H1 (cell line): Measurements from ENCODE around the gene GPR150. TPM values are rescaled to one million over a fixed set of nuclear protein-coding genes. Genes with fewer than 3 reads are reported as not detected.

ENCODE experiments used
- CTCF ChIA-PET: fragments of 300-600 bp; sonication (Branson Sonifier 250); formaldehyde crosslinking; loops from one replicate; lab custom pipeline; 2021; ENCODE audit not compliant: partially characterized antibody; lab: Charles Lee
- POLR2A ChIA-PET: fragments of 300-600 bp; sonication (Branson Sonifier 250); formaldehyde crosslinking; loops from one replicate; lab custom pipeline; 2021; ENCODE audit warnings: inconsistent platforms; ENCODE audit not compliant: partially characterized antibody; lab: Charles Lee
- DNase-seq, 2 experiments: peaks; one replicate each; pipeline versions ENCODE4 v3.0.0 to v3.0.0-alpha.2; 2010 to 2022; ENCODE audit warnings: low spot score in 2 of 2, low read depth in 1 of 2, mixed read lengths in 1 of 2
- FAIRE-seq: peaks from 2 replicates; lab custom pipeline; 2011; peaks lifted over from hg19 to GRCh38; lab: Jason Lieb, UNC
- H2AFZ ChIP-seq: 2 replicates; pipeline ENCODE4 v1.8.1; 2012; ENCODE audit warnings: low read length, inconsistent platforms
- H2AK5ac ChIP-seq: 2 replicates; pipeline ENCODE4 v1.6.1; 2013; ENCODE audit warnings: low read depth, low read length
- H2BK120ac ChIP-seq: replicated peaks from 2 replicates; pipeline ENCODE3; 2013; ENCODE audit warnings: low read depth, low read length, inconsistent platforms
- H2BK12ac ChIP-seq: 2 replicates; pipeline ENCODE4 v1.6.1; 2013; ENCODE audit warnings: low read depth, low read length
- H2BK15ac ChIP-seq: 2 replicates; pipeline ENCODE4 v1.6.1; 2013; ENCODE audit warnings: low read length
- H2BK20ac ChIP-seq: 2 replicates; pipeline ENCODE4 v1.6.1; 2013; ENCODE audit warnings: low read length
- H2BK5ac ChIP-seq: 2 replicates; pipeline ENCODE4 v1.6.1; 2013; ENCODE audit warnings: low read depth, low read length
- H3K14ac ChIP-seq: 2 replicates; pipeline ENCODE4 v1.6.1; 2013; ENCODE audit warnings: inconsistent platforms; ENCODE audit not compliant: insufficient read length
- H3K18ac ChIP-seq: 2 replicates; pipeline ENCODE4 v1.6.1; 2013; ENCODE audit warnings: low read length; ENCODE audit errors: extremely low read depth
- H3K23ac ChIP-seq: 2 replicates; pipeline ENCODE4 v1.6.1; 2013; ENCODE audit warnings: inconsistent platforms; ENCODE audit not compliant: insufficient read length
- H3K23me2 ChIP-seq: 2 replicates; pipeline ENCODE4 v1.6.1; 2013; ENCODE audit warnings: low read depth, low read length
- H3K27ac ChIP-seq: 2 replicates; pipeline ENCODE4 v1.6.1; 2011; ENCODE audit warnings: low read depth, low read length, inconsistent platforms
- H3K27me3 ChIP-seq, 4 experiments: replicated peaks in 1 of 4; 1 replicate in 1 of 4; 2 replicates in 3 of 4; pipeline versions ENCODE4 v1.6.1 to v1.8.1; 2011 to 2013; ENCODE audit warnings: low read length in 3 of 4, mild to moderate bottlenecking in 3 of 4, inconsistent platforms in 2 of 4, mixed read lengths in 2 of 4, moderate library complexity in 1 of 4; ENCODE audit not compliant: control insufficient read depth in 3 of 4, insufficient read depth in 3 of 4; ENCODE audit errors: extremely low read depth in 1 of 4
- H3K36me3 ChIP-seq, 4 experiments: 2 replicates each; pipeline versions ENCODE4 v1.6.1 to v1.8.1; 2011 to 2013; ENCODE audit warnings: mild to moderate bottlenecking in 4 of 4, low read length in 3 of 4, moderate library complexity in 2 of 4, control low read depth in 1 of 4, inconsistent platforms in 1 of 4; ENCODE audit not compliant: insufficient read depth in 4 of 4, control insufficient read depth in 2 of 4
- H3K4ac ChIP-seq: replicated peaks from 2 replicates; pipeline ENCODE3; 2013; ENCODE audit warnings: low read length, low read depth, mixed read lengths, inconsistent platforms; ENCODE audit not compliant: insufficient read length
- H3K4me1 ChIP-seq, 4 experiments: replicated peaks in 1 of 4; 1 replicate in 1 of 4; 2 replicates in 3 of 4; pipeline versions ENCODE4 v1.6.1 to v1.8.1; 2011 to 2013; ENCODE audit warnings: low read length in 3 of 4, inconsistent platforms in 2 of 4, mixed read lengths in 1 of 4; ENCODE audit not compliant: insufficient read depth in 4 of 4, control insufficient read depth in 3 of 4
- H3K4me2 ChIP-seq, 2 experiments: 2 replicates each; pipeline versions ENCODE4 v1.6.1 to v1.8.1; 2011 to 2013; ENCODE audit warnings: low read depth in 2 of 2, low read length in 2 of 2, control low read depth in 1 of 2, inconsistent platforms in 1 of 2, mild to moderate bottlenecking in 1 of 2; ENCODE audit not compliant: insufficient read depth in 1 of 2
- H3K4me3 ChIP-seq, 4 experiments: fragments of 200-600, 300-600 bp in 1 of 4; sonication (generic), shearing (Covaris generic), sonication (Bioruptor Twin) in 1 of 4; 2 replicates each; pipeline versions ENCODE4 v1.5.1 to v1.8.1; 2011 to 2016; ENCODE audit warnings: low read length in 4 of 4, low read depth in 3 of 4, control low read depth in 2 of 4, inconsistent platforms in 2 of 4, mild to moderate bottlenecking in 2 of 4, mixed read lengths in 1 of 4, moderate library complexity in 1 of 4; ENCODE audit not compliant: insufficient read depth in 2 of 4; ENCODE audit errors: extremely low read depth in 1 of 4
- H3K56ac ChIP-seq: replicated peaks from 2 replicates; pipeline ENCODE3; 2013; ENCODE audit warnings: low read depth, mild to moderate bottlenecking, mixed read lengths, low read length, inconsistent platforms; ENCODE audit not compliant: insufficient read length
- H3K79me1 ChIP-seq: 2 replicates; pipeline ENCODE4 v1.6.1; 2013; ENCODE audit warnings: low read depth, low read length, control low read depth
- H3K79me2 ChIP-seq, 2 experiments: 2 replicates each; pipeline versions ENCODE4 v1.6.1 to v1.8.1; 2012 to 2013; ENCODE audit warnings: low read length in 2 of 2, mild to moderate bottlenecking in 2 of 2, inconsistent platforms in 1 of 2; ENCODE audit not compliant: insufficient read depth in 2 of 2, control insufficient read depth in 1 of 2
- H3K9ac ChIP-seq, 4 experiments: replicated peaks in 1 of 4; 1 replicate in 1 of 4; 2 replicates in 3 of 4; pipeline versions ENCODE4 v1.6.1 to v1.8.1; 2011 to 2013; ENCODE audit warnings: low read depth in 3 of 4, low read length in 3 of 4, control low read depth in 2 of 4, mild to moderate bottlenecking in 2 of 4, moderate library complexity in 2 of 4, inconsistent platforms in 1 of 4; ENCODE audit errors: extremely low read depth in 1 of 4
- H3K9me3 ChIP-seq, 2 experiments: 2 replicates each; pipeline versions ENCODE4 v1.6.1 to v1.8.1; 2012 to 2013; ENCODE audit warnings: mild to moderate bottlenecking in 2 of 2, moderate library complexity in 2 of 2, control low read depth in 1 of 2, inconsistent platforms in 1 of 2, low read depth in 1 of 2, low read length in 1 of 2, mixed read lengths in 1 of 2; ENCODE audit not compliant: insufficient read depth in 2 of 2
- H4K20me1 ChIP-seq, 2 experiments: replicated peaks in 1 of 2; 2 replicates each; pipeline versions ENCODE3 to v1.8.1; 2011 to 2013; ENCODE audit warnings: inconsistent platforms in 2 of 2, low read length in 2 of 2, mild to moderate bottlenecking in 1 of 2; ENCODE audit not compliant: insufficient read depth in 2 of 2, control insufficient read depth in 1 of 2
- H4K5ac ChIP-seq: 2 replicates; pipeline ENCODE4 v1.6.1; 2013; ENCODE audit warnings: low read length, low read depth, mixed read lengths, inconsistent platforms; ENCODE audit not compliant: insufficient read length
- H4K8ac ChIP-seq: 2 replicates; pipeline ENCODE4 v1.8.0; 2013; ENCODE audit warnings: mild to moderate bottlenecking, moderate library complexity, low read length, inconsistent platforms; ENCODE audit not compliant: insufficient read depth; ENCODE audit errors: extremely low read depth
- H4K91ac ChIP-seq: replicated peaks from 2 replicates; pipeline ENCODE3; 2013; ENCODE audit warnings: low read length, mixed read lengths, inconsistent platforms; ENCODE audit not compliant: insufficient read length
- CTCF ChIP-seq, 3 experiments: IDR thresholded peaks; 1 replicate in 2 of 3; 2 replicates in 1 of 3; pipeline versions ENCODE4 v1.5.1 to v1.6.1; 2011; ENCODE audit warnings: low read length in 3 of 3, mild to moderate bottlenecking in 3 of 3, inconsistent platforms in 2 of 3, low read depth in 1 of 3, moderate library complexity in 1 of 3; ENCODE audit not compliant: insufficient read depth in 1 of 3; ENCODE audit errors: control extremely low read depth in 1 of 3
- FOSL1 ChIP-seq: IDR thresholded peaks from 2 replicates; pipeline ENCODE4 v1.6.1; 2011; ENCODE audit warnings: mild to moderate bottlenecking, low read depth, low read length, moderate library complexity; ENCODE audit not compliant: insufficient read depth
- RAD21 ChIP-seq, 2 experiments: IDR thresholded peaks in 1 of 2; conservative IDR thresholded peaks in 1 of 2; 2 replicates each; pipeline ENCODE4 v1.6.1; 2011; ENCODE audit warnings: low read depth in 2 of 2, low read length in 2 of 2, improper control_type of control experiment in 1 of 2, inconsistent platforms in 1 of 2, mild to moderate bottlenecking in 1 of 2, moderate library complexity in 1 of 2
- WGBS, 2 experiments: shearing (Covaris generic) in 1 of 2; methylation state at CpG; one replicate each; pipeline versions ENCODE4 v1.1.6 to v1.1.7; 2013 to 2015; ENCODE audit warnings: low lambda C conversion rate in 2 of 2, mixed read lengths in 2 of 2, inconsistent platforms in 1 of 2, low coverage in 1 of 2, missing lambda C conversion rate in 1 of 2; ENCODE audit not compliant: insufficient replicate concordance in 2 of 2, insufficient coverage in 1 of 2, insufficient read length in 1 of 2; ENCODE audit errors: extremely low coverage in 1 of 2, missing lambda C conversion rate in 1 of 2; 5-methylcytosine and 5-hydroxymethylcytosine counted together
- polyA plus RNA-seq, 7 experiments: library from polyadenylated mRNA; depleted of rRNA in 3 of 7; stranded (reverse) in 5 of 7; unstranded in 2 of 7; fragments of >200 nt in 5 of 7; fragments of 200-250 nt in 2 of 7; gene quantifications; 1 replicate in 5 of 7; 2 replicates in 1 of 7; 4 replicates in 1 of 7; pipeline versions ENCODE4 v1.2.1 to v1.2.3, GENCODE V29; 2011 to 2013; ENCODE audit warnings: missing spikeins in 2 of 7, mixed read lengths in 2 of 7
- total RNA-seq: library from RNA; stranded (reverse); fragmentation: NEBNext Ultra II Directional; extraction: Animal tissue kit (Norgen Biotek cat#: 25700); gene quantifications from 2 replicates; pipeline ENCODE4 v1.2.1, GENCODE V29; 2021

Gene GPR150
- total and polyA plus RNA-seq, 2 of the 8 experiments (the other 6 are each of a cell fraction or from before 2014, with no cell fraction given): 0.14 TPM; not detected in 1

- Histone ChIP-seq H4K5ac (no peak overlapping the region), H3K14ac (no peak overlapping the region), H3K9ac (no peak overlapping the region), H4K20me1 (no peaks in the 10 kb centered on the region), H2BK5ac (no peak overlapping the region), H3K4ac (no peak overlapping the region), H3K4me3 (no peak overlapping the region), H3K79me2 (no peaks in the 10 kb centered on the region), H3K9me3 (no peaks in the 10 kb centered on the region), H2BK120ac (no peak overlapping the region), H2BK15ac (no peak overlapping the region), H2AFZ (no peak overlapping the region), H3K36me3 (no peaks in the 10 kb centered on the region; a peak in 2 of 8 replicates), H4K8ac (no peak overlapping the region), H3K23me2 (no peaks in the 10 kb centered on the region), H4K91ac (no peak overlapping the region), H2AK5ac (no peak overlapping the region), H3K23ac (no peak overlapping the region), H3K4me2 (no peak overlapping the region), H3K79me1 (no peaks in the 10 kb centered on the region), H2BK20ac (no peak overlapping the region), H3K18ac (no peak overlapping the region), H3K27me3 (no peaks in the 10 kb centered on the region), H3K27ac (no peak overlapping the region), H3K56ac (no peak overlapping the region), H3K4me1 (no peaks in the 10 kb centered on the region), H2BK12ac (no peak overlapping the region)
- TF ChIP-seq CTCF (IDR thresholded peaks at IDR 0.05; ENCODE audit: control extremely low read depth in 1 of 3, insufficient read depth in 1 of 3, low read depth in 1 of 3, low read length in 3 of 3) (peak in 2 of 3 experiments; percentile 10 to 22; a peak in 2 of 4 replicates), FOSL1 (no peak), RAD21 (IDR thresholded peaks at IDR 0.05 in 1 of 2, conservative IDR thresholded peaks at IDR 0.05 in 1 of 2; ENCODE audit: low read depth in 2 of 2, low read length in 2 of 2) (peak; percentile 16 to 36; a peak in 1 of 4 replicates)
- DNase-seq: no peak
- ChIA-PET CTCF (interaction anchor here (0.7 kb wide), 1 partner anchor 10 kb away, joined by 3 read pairs; no protein-coding TSS in a partner anchor), POLR2A (no interaction called here)
- 100% methylated on average over 1 of the region's 1 CpG; no CpG with 5 or more reads in 1 of the 2 experiments for WGBS, 2 experiments
- no peak for FAIRE-seq
Observed at GRCh38 chr5:95599252-95599651, 20.6 kb upstream of the GPR150 start.
